DOHH2 (cell line): ENCODE measurements around the gene ROCK1.

ENCODE experiments used
- H3F3A ChIP-seq: fragments of 200-600 bp; sonication (generic), shearing (Covaris generic); 2 replicates; pipeline ENCODE4 v1.6.0; 2016; ENCODE audit warnings: antibody characterized with exemption, mild to moderate bottlenecking; ENCODE audit not compliant: control insufficient read depth, insufficient read depth
- H3K27ac ChIP-seq: fragments of 200-600 bp; sonication (generic); 2 replicates; pipeline ENCODE4 v1.5.1; 2014; ENCODE audit warnings: low read depth, mild to moderate bottlenecking, low read length, moderate library complexity
- H3K27me3 ChIP-seq: fragments of 200-600 bp; sonication (generic); 2 replicates; pipeline ENCODE4 v1.6.1; 2014; ENCODE audit warnings: mild to moderate bottlenecking, low read length, mixed read lengths; ENCODE audit not compliant: control insufficient read depth
- H3K36me3 ChIP-seq: fragments of 200-600 bp; sonication (generic); 2 replicates; pipeline ENCODE4 v1.6.1; 2014; ENCODE audit warnings: mild to moderate bottlenecking, low read length, moderate library complexity, mixed read lengths; ENCODE audit not compliant: control insufficient read depth
- H3K4me1 ChIP-seq: fragments of 200-600 bp; sonication (generic); 2 replicates; pipeline ENCODE4 v1.6.1; 2014; ENCODE audit warnings: mild to moderate bottlenecking, low read length, mixed read lengths; ENCODE audit not compliant: control insufficient read depth
- H3K4me2 ChIP-seq: fragments of 200-600 bp; sonication (generic); 2 replicates; pipeline ENCODE4 v1.6.0; 2014; ENCODE audit warnings: mild to moderate bottlenecking, low read length, moderate library complexity
- H3K4me3 ChIP-seq: fragments of 200-600 bp; sonication (generic); 2 replicates; pipeline ENCODE4 v1.5.1; 2014; ENCODE audit warnings: mild to moderate bottlenecking, low read length, mixed read lengths
- H3K79me2 ChIP-seq: fragments of 200-600 bp; sonication (generic); 2 replicates; pipeline ENCODE4 v1.6.1; 2014; ENCODE audit warnings: mild to moderate bottlenecking, low read length, mixed read lengths; ENCODE audit not compliant: control insufficient read depth
- H3K9me2 ChIP-seq: fragments of 200-600 bp; sonication (generic); replicated peaks from 2 replicates; pipeline ENCODE4 v1.6.1; 2014; ENCODE audit warnings: mild to moderate bottlenecking, low read length, mixed read lengths; ENCODE audit not compliant: control insufficient read depth
- H3K9me3 ChIP-seq: fragments of 200-600 bp; sonication (generic); 2 replicates; pipeline ENCODE4 v1.6.1; 2014; ENCODE audit warnings: antibody characterized with exemption, low read length, mixed read lengths; ENCODE audit not compliant: control insufficient read depth, insufficient read depth
- H4K20me1 ChIP-seq: fragments of 200-600 bp; sonication (generic); 2 replicates; pipeline ENCODE4 v1.6.0; 2014; ENCODE audit warnings: low read depth, mild to moderate bottlenecking, antibody characterized with exemption, low read length, moderate library complexity; ENCODE audit not compliant: control insufficient read depth, insufficient read depth
- EZH2phosphoT487 ChIP-seq: fragments of 200-600 bp; sonication (generic); IDR thresholded peaks from 2 replicates; pipeline ENCODE4 v1.6.1; 2017; ENCODE audit warnings: borderline replicate concordance, mild to moderate bottlenecking, antibody characterized with exemption, low read length, moderate library complexity, mixed read lengths
- TF ChIP-seq, protein P1 (sequence below): fragments of 200-600 bp; sonication (generic); IDR thresholded peaks from one replicate; pipeline ENCODE4 v1.5.1; 2014; ENCODE audit warnings: antibody characterized with exemption, mild to moderate bottlenecking, low read depth, low read length; ENCODE audit not compliant: poor library complexity, severe bottlenecking

Gene ROCK1

DNA sequence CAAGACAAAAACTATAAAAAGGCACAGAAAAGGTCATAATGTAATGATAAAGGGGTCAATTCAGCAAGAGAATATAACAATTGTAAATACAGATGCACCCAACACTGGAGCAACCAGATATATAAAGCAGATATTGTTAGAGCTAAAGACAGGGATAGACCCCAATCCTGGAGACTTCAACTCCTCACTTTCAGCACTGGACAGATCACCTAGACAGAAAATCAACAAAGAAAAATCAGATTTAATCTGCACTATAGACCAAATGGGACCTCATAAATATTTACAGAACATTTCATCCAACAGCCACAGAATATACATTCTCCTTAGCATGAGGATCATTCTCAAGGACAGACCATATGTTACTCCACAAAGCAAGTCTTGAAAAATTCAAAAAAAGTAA, 114.2 kb downstream of the ROCK1 start:
- Histone ChIP-seq H3F3A (no peaks in the 10 kb centered on the region), H3K79me2 (no peaks in the 10 kb centered on the region; the same call in 1 of the 2 replicates), H3K36me3 (peaks cover 36% of the 10 kb centered on the region), H3K4me3 (no peak overlapping the region), H3K27me3 (no peaks in the 10 kb centered on the region), H3K9me2 (no peaks in the 10 kb centered on the region), H4K20me1 (no peaks in the 10 kb centered on the region; the same call in 1 of the 2 replicates), H3K9me3 (no peaks in the 10 kb centered on the region), H3K27ac (no peak overlapping the region), H3K4me1 (no peaks in the 10 kb centered on the region), H3K4me2 (no peak overlapping the region)
- TF ChIP-seq, protein P1, sequence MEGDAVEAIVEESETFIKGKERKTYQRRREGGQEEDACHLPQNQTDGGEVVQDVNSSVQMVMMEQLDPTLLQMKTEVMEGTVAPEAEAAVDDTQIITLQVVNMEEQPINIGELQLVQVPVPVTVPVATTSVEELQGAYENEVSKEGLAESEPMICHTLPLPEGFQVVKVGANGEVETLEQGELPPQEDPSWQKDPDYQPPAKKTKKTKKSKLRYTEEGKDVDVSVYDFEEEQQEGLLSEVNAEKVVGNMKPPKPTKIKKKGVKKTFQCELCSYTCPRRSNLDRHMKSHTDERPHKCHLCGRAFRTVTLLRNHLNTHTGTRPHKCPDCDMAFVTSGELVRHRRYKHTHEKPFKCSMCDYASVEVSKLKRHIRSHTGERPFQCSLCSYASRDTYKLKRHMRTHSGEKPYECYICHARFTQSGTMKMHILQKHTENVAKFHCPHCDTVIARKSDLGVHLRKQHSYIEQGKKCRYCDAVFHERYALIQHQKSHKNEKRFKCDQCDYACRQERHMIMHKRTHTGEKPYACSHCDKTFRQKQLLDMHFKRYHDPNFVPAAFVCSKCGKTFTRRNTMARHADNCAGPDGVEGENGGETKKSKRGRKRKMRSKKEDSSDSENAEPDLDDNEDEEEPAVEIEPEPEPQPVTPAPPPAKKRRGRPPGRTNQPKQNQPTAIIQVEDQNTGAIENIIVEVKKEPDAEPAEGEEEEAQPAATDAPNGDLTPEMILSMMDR, result no peak
- TF ChIP-seq EZH2phosphoT487, result no peak

DNA sequence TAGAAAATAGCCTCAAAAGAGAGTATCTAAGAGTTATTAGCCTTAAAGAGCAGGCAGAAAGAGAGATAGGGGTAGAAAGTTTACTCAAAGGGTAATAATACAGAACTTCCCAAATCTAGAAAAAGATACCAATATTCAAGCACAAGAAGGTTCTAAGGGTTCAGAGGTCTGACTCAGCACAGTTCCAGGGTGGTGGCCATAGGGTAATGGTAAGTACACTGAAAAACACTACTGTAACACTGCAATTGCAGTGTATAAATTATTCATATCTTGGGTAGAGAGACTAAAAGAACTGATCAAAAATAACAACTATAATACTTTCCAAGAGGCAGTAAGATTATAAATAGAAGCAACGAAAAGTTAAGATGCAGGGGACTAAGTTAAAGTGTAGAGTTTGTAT, 115.2 kb downstream of the ROCK1 start:
- H3K27me3 ChIP-seq, result no peaks in the 10 kb centered on the region
- no peaks in the 10 kb centered on the region; the same call in 1 of the 2 replicates for H4K20me1 ChIP-seq
- peaks cover 41% of the 10 kb centered on the region for H3K36me3 ChIP-seq
- no peaks in the 10 kb centered on the region for H3K9me3 ChIP-seq
- H3K4me2 ChIP-seq, result no peak overlapping the region
- no peaks in the 10 kb centered on the region for H3F3A ChIP-seq
- H3K4me1 ChIP-seq, result no peaks in the 10 kb centered on the region
- no peak for TF ChIP-seq EZH2phosphoT487
- TF ChIP-seq, protein P1, result no peak
- H3K79me2 ChIP-seq, result no peaks in the 10 kb centered on the region; the same call in 1 of the 2 replicates
- no peaks in the 10 kb centered on the region for H3K9me2 ChIP-seq
- no peak overlapping the region for H3K27ac ChIP-seq
- no peak overlapping the region for H3K4me3 ChIP-seq

DNA sequence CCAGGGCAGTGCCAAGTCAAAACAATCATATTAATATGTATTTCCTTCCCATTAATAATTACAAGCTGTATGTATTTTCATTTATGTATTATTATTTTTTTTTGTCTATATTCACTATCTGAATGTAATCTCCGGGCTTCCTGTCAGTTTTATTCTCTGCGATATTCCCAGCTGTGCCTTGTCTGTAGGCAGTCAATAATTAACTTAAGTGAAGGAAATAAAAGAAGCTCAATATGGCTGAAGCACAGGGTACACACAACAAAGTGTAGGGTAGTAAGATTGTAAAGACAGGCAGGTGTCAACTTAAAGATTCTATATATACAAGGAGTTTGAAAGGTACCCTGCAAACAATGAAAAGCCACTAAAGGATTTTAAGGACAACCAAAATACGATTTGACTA, 122.9 kb downstream of the ROCK1 start:
- Histone ChIP-seq H3K4me1 (no peaks in the 10 kb centered on the region), H4K20me1 (no peaks in the 10 kb centered on the region), H3K27me3 (no peaks in the 10 kb centered on the region), H3K36me3 (peaks cover 45% of the 10 kb centered on the region), H3K9me2 (no peaks in the 10 kb centered on the region), H3K9me3 (no peaks in the 10 kb centered on the region), H3K4me3 (no peak overlapping the region), H3F3A (no peaks in the 10 kb centered on the region), H3K27ac (no peak overlapping the region), H3K4me2 (no peak overlapping the region), H3K79me2 (no peaks in the 10 kb centered on the region)
- TF ChIP-seq, protein P1, result no peak
- no peak for TF ChIP-seq EZH2phosphoT487

DNA sequence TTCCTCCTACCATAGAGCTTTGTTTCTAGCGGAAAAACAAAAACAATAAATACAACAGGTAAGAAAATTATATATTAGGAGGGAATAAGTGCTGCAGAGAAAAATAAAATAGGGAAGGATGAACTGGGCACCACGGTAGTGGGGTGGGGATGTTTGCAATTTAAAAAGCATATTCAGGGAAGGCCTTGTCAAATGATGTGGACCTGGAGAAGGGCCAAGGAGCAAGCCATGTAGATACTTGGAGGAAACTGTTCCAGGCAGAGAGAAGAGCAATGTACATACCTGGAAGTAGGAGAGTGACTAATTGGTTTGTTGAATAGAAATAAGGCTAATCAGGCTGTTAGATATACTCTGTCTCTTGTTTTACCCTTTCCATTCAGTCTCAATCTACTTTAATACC, 136.5 kb downstream of the ROCK1 start:
- Histone ChIP-seq H3K9me3 (no peaks in the 10 kb centered on the region), H3K79me2 (no peaks in the 10 kb centered on the region), H4K20me1 (no peaks in the 10 kb centered on the region), H3K27ac (no peak overlapping the region), H3F3A (no peaks in the 10 kb centered on the region), H3K27me3 (no peaks in the 10 kb centered on the region), H3K4me1 (no peaks in the 10 kb centered on the region), H3K4me2 (no peak overlapping the region), H3K36me3 (peaks cover 37% of the 10 kb centered on the region), H3K9me2 (no peaks in the 10 kb centered on the region), H3K4me3 (no peak overlapping the region)
- TF ChIP-seq, protein P1, result no peak
- TF ChIP-seq EZH2phosphoT487, result no peak
